ENCODE results near the gene OR51B2. TPM values are rescaled to one million over a fixed set of nuclear protein-coding genes. Genes with fewer than 3 reads are reported as not detected.

Gene OR51B2, protein sequence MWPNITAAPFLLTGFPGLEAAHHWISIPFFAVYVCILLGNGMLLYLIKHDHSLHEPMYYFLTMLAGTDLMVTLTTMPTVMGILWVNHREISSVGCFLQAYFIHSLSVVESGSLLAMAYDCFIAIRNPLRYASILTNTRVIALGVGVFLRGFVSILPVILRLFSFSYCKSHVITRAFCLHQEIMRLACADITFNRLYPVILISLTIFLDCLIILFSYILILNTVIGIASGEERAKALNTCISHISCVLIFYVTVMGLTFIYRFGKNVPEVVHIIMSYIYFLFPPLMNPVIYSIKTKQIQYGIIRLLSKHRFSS
- not detected in 5 replicates for total RNA-seq (2022; extraction: Qiagen RNA extraction; ENCODE audit: low read depth)

DNA sequence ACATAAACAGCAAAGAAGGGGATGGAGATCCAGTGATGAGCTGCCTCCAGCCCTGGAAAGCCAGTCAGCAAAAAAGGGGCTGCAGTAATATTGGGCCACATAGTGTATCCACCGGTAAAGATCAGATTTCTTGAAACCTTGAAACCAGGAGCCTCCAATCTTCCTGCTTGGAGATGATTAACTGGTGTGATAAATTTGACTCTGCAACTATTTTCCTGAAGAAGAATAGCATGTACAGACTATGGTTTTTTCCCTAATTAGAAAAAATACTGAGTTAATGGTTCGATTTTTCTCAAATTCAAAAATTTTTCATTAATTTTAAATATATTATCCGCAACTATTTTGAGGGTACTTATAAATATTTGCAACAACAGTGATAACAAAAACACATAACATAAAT, at the start of gene OR51B2:
OR51B2 (minus strand) TSS at position 101 of the 400 bp plus-strand sequence; CDS start at position 101, 0 bp downstream.

GRCh38 chr11:5351208-5351607, 27.1 kb upstream of the OR51B2 start, which contains the start of gene OR51B6:
Gene OR51B6, plus strand, starts transcription at chr11:5351508. Its CDS starts 0 bp downstream, at chr11:5351508.

GRCh38 chr11:5343474-5344335, 19.6 kb upstream of the OR51B2 start, which contains the start of gene OR51B5:
Gene OR51B5, minus strand, starts transcription at chr11:5343524. Its CDS starts 0 bp downstream, at chr11:5343524.

GRCh38 chr11:5301846-5302245, 22.3 kb downstream of the OR51B2 start, which contains the start of gene OR51B4:
Gene OR51B4, minus strand, starts transcription at chr11:5301946. Its CDS starts 0 bp downstream, at chr11:5301946.

Other genes with a start within 250 kb of the OR51B2 start
- not detected in 5 replicates for gene OR52A5, start 185.9 kb downstream of the OR51B2 start, total RNA-seq (2022; extraction: Qiagen RNA extraction; ENCODE audit: low read depth)
- not detected in 5 replicates for gene OR52A1, start 169.5 kb downstream of the OR51B2 start, total RNA-seq (2022; extraction: Qiagen RNA extraction; ENCODE audit: low read depth)
- not detected in 5 replicates for gene OR51V1, start 123.6 kb downstream of the OR51B2 start, total RNA-seq (2022; extraction: Qiagen RNA extraction; ENCODE audit: low read depth)
- not detected in 5 replicates for gene HBB, start 97.2 kb downstream of the OR51B2 start, total RNA-seq (2022; extraction: Qiagen RNA extraction; ENCODE audit: low read depth)
- gene HBD, start 89.8 kb downstream of the OR51B2 start, total RNA-seq (2022; extraction: Qiagen RNA extraction; ENCODE audit: low read depth) = not detected in 5 replicates
- not detected in 5 replicates for gene HBG1, start 74.4 kb downstream of the OR51B2 start, total RNA-seq (2022; extraction: Qiagen RNA extraction; ENCODE audit: low read depth)
- gene HBG2, start 69.5 kb downstream of the OR51B2 start, total RNA-seq (2022; extraction: Qiagen RNA extraction; ENCODE audit: low read depth) = not detected in 5 replicates
- gene HBE1, start 54.4 kb downstream of the OR51B2 start, total RNA-seq (2022; extraction: Qiagen RNA extraction; ENCODE audit: low read depth) = 0.53 TPM in 1 of 5 replicates, not detected in the others
- not detected in 5 replicates for gene OR51B4, start 22.4 kb downstream of the OR51B2 start, total RNA-seq (2022; extraction: Qiagen RNA extraction; ENCODE audit: low read depth)
- gene OR51B5, start 19.2 kb upstream of the OR51B2 start, total RNA-seq (2022; extraction: Qiagen RNA extraction; ENCODE audit: low read depth) = 0.47 TPM in 1 of 5 replicates, not detected in the others
- not detected in 5 replicates for gene OR51B6, start 27.2 kb upstream of the OR51B2 start, total RNA-seq (2022; extraction: Qiagen RNA extraction; ENCODE audit: low read depth)
- gene OR51M1, start 59.5 kb upstream of the OR51B2 start, total RNA-seq (2022; extraction: Qiagen RNA extraction; ENCODE audit: low read depth) = not detected in 5 replicates
- not detected in 5 replicates for gene OR51Q1, start 97.8 kb upstream of the OR51B2 start, total RNA-seq (2022; extraction: Qiagen RNA extraction; ENCODE audit: low read depth)
- gene OR51I1, start 117.2 kb upstream of the OR51B2 start, total RNA-seq (2022; extraction: Qiagen RNA extraction; ENCODE audit: low read depth) = not detected in 5 replicates
- gene OR51I2, start 125.0 kb upstream of the OR51B2 start, total RNA-seq (2022; extraction: Qiagen RNA extraction; ENCODE audit: low read depth) = not detected in 5 replicates
- gene OR52D1, start 164.4 kb upstream of the OR51B2 start, total RNA-seq (2022; extraction: Qiagen RNA extraction; ENCODE audit: low read depth) = not detected in 5 replicates
- not detected in 5 replicates for gene UBQLN3, start 185.7 kb upstream of the OR51B2 start, total RNA-seq (2022; extraction: Qiagen RNA extraction; ENCODE audit: low read depth)
- gene UBQLNL, start 192.4 kb upstream of the OR51B2 start, total RNA-seq (2022; extraction: Qiagen RNA extraction; ENCODE audit: low read depth) = 0.09 TPM in 1 of 5 replicates, not detected in the others
- gene OR52H1, start 224.2 kb upstream of the OR51B2 start, total RNA-seq (2022; extraction: Qiagen RNA extraction; ENCODE audit: low read depth) = not detected in 5 replicates

Data from A549 treated with ZK216348 at 1 μM for 4 hours (cell line).